HTERT RPE-1 (cell line): ENCODE data around the gene ESPL1.

ENCODE experiments used
- in situ Hi-C: fragments of 300-500 bp; cut with MboI; formaldehyde crosslinking; loops from 4 replicates; pipeline ENCODE4 v1.14.3; 2020; ENCODE audit warnings: low sequenced_read_pairs

ESPL1 gene

DNA sequence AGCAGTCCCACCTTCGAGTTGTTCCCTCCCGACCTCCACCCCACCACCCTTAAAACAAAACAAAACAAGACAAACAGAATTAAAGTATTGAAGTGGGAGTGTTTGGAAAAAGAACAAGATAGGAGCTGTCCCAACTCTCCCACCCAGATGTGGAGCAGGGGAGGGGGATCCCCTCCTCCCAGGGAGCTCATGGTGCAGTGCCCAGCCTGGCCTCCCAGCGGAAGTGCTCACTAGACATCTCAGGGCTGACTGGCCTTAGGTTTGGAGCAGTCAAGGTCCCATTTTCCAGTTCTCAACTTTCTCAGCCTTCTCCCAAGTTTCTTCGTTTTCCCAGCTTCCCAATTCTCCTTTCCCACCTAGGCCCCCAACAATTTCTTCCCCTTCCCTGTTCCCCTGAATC is 65.2 kb downstream of the ESPL1 start:
- in situ Hi-C loops, result loop anchor here (25.0 kb wide), 1 partner anchor 104 kb away; the partner anchor contains the start of gene PRR13

DNA sequence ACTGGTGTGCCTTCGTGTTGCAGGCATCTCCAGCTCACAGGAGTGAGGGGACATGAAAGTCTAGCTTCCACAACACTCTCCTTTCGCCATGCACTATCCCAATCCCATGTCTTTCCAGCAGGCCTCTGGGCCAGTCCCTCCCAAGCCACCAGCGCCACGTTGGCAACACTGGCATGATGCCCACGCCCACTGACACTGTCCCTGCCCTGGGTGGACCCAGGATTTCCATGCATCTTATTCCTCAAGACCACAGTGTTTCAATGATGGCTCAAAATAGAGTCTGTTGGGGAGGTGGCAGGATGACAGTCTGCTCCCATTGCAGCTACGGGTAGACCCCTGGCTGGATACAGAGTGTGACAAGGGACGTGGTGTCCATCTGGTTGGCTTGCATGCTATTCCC is 65.7 kb downstream of the ESPL1 start:
- in situ Hi-C loops, result loop anchor here (25.0 kb wide), 1 partner anchor 103 kb away; the partner anchor contains the start of gene PRR13

DNA sequence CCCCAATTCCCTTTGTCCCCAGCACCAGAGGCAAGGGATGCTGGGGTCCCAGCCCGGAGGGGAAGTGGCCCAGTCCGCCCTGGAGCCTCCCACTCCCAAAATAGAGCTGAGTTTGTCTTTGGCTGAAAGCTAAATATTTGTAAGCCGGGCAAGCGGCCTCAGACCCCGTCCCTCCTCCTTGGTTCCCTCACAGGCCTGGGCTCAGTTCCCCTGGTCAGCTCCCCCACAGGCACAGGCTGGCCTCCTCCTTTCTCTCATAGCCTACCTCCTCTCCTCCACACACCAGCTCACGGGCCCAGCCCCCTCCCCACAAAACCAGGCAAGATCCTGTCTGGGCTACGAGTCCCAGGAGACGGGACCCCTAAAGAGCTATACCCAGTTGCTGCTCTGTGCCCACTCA is 66.7 kb downstream of the ESPL1 start:
- in situ Hi-C loops, result loop anchor here (25.0 kb wide), 1 partner anchor 102 kb away; the partner anchor contains the start of gene PRR13

DNA sequence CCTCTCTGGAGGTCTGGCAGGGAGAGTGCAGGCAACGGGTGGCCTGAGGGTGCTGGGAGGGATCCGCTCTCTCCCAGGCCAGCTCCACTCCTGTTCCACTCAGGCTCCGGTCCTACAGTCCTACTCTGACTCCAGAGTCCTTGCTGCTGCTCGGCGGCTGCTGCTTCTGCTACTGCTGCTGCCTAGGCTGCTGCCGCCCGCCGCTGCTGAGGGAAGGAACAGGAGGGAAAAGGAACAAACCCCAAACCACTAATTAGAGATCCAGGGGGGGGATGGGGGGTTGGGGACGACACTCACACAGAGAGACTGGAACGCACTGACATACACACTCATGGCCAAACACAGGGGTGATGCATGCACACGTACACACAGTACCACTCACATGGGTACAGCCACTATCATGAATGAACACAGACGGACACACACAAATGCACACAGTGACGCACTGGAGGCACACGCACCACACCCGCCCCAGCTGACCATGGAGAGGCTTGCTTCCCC is 68.1 kb downstream of the ESPL1 start, which contains the start of gene SP7:
Gene SP7, minus strand, starts transcription at position 174 of the 501 bp plus-strand sequence. CDS start 708 bp downstream, outside the sequence.
- in situ Hi-C loops, result loop anchor here (25.0 kb wide), 1 partner anchor 101 kb away; the partner anchor contains the start of gene PRR13

DNA sequence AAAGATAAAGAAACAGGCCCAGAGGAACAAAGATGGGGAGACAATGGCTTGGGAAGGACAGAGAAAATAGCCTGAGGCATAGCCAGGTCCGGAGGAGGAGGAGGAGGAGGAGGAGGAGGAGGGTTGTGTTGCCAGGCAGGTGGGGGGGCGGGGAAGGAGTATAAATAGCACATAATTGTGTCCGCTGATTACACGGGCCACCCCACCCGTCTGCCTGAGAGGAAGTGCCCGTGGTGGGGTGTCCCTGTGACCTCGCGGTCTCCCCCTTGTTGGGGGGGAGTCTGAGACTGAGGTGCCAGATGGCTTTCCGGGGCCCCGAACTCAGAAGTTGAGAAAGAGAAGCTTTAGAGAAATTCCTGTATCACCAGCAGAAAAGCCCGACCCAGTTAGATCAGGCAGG is 69.9 kb downstream of the ESPL1 start:
- in situ Hi-C loops, result loop anchor here (25.0 kb wide), 1 partner anchor 99 kb away; the partner anchor contains the start of gene PRR13

DNA sequence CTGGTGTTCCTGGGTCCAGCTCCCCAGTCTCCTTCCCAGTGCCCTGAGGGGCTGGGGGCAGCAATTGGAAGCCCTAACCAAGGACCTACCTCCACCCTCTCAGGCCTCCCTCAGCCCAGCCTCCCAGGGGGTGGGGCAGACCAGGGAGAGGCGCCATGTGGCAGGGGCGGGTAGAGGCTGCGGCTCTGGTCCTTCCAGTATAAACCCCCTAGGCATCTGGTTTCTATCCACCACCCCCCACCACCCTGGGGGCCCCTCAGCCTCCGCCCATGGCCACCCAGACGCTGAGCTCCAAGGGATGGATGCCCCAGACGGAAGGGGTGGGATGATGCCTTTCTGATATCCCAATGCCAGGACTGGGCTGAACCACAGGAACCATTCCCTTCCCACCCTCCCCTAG is 70.8 kb downstream of the ESPL1 start:
- in situ Hi-C loops, result loop anchor here (25.0 kb wide), 1 partner anchor 98 kb away; the partner anchor contains the start of gene PRR13

DNA sequence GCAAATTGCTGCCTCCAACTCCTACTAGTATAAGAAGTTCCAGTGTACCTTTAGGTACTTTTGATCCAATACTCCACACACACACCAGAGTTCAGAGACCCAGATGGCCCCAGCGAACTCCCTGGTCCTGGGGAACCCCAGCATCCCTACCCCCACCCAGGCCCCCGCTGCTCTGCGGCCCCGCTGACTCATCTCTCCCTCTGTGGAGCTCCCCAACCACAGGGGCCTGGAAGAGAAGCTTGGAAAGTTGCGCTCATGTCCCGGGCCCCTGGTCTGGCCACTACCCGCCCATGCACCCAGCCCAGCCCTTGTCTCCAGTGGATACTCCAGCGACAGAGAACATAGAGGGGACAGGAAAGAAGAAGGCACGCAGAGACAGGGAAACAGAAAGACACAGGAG is 72.3 kb downstream of the ESPL1 start:
- in situ Hi-C loops, result loop anchor here (25.0 kb wide), 1 partner anchor 97 kb away; the partner anchor contains the start of gene PRR13
